ENCODE measurements around the gene PLCL1.

PLCL1 gene

DNA sequence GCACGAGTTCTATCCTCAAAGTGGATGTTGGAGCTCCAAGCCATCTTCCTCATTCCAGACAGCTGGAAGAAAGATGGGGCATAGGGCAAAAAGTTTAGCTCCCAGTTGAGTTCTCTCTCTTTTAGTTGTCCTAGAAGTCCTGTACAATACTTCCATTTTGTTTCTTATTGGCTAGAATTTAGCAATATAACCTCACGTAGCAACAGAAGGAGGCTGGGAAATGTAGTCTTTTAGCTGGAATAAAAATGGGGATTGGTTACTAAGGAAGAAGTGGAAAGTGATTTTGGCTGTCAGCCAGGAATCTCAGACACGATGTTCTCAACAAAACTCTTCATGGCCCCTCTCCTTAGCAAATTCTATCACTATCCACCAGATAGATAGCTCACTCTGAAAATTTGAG lies 79.9 kb downstream of the PLCL1 start:
- no peak for TF ChIP-seq ZNF8 (CRISPR knock-in tag; IDR thresholded peaks at IDR 0.05)
- TF ChIP-seq TCF4 (CRISPR knock-in tag; IDR thresholded peaks at IDR 0.05; ENCODE audit: borderline replicate concordance): no peak
- TF ChIP-seq GLIS3 (CRISPR knock-in tag; IDR thresholded peaks at IDR 0.05): no peak
- TF ChIP-seq, protein P1, sequence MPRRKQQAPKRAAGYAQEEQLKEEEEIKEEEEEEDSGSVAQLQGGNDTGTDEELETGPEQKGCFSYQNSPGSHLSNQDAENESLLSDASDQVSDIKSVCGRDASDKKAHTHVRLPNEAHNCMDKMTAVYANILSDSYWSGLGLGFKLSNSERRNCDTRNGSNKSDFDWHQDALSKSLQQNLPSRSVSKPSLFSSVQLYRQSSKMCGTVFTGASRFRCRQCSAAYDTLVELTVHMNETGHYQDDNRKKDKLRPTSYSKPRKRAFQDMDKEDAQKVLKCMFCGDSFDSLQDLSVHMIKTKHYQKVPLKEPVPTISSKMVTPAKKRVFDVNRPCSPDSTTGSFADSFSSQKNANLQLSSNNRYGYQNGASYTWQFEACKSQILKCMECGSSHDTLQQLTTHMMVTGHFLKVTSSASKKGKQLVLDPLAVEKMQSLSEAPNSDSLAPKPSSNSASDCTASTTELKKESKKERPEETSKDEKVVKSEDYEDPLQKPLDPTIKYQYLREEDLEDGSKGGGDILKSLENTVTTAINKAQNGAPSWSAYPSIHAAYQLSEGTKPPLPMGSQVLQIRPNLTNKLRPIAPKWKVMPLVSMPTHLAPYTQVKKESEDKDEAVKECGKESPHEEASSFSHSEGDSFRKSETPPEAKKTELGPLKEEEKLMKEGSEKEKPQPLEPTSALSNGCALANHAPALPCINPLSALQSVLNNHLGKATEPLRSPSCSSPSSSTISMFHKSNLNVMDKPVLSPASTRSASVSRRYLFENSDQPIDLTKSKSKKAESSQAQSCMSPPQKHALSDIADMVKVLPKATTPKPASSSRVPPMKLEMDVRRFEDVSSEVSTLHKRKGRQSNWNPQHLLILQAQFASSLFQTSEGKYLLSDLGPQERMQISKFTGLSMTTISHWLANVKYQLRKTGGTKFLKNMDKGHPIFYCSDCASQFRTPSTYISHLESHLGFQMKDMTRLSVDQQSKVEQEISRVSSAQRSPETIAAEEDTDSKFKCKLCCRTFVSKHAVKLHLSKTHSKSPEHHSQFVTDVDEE (CRISPR knock-in tag; IDR thresholded peaks at IDR 0.05): no peak
- no peak for TF ChIP-seq ZFP3 (CRISPR knock-in tag; IDR thresholded peaks at IDR 0.05)
- ATAC-seq: no peak

DNA sequence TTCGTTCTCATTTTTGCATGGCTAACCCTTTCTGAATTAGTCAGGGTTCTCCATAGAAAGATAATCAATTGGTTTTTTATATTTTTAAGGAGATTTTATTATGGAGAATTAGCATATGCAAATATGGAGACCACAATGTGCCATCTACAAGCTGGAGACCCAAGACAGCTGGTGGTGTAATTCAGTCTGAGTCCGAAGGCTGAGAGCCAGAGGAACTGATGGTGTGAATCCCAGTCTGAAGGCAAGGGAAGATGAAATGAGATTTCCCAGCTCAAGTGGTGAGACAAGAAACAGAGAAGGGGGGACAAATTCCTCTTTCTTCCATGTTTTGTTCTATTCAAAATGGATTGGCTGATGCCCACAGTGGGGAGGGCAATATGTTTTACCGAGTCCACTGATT lies 80.7 kb downstream of the PLCL1 start:
- no peak for TF ChIP-seq ZFP3 (CRISPR knock-in tag; IDR thresholded peaks at IDR 0.05)
- TF ChIP-seq, protein P2, sequence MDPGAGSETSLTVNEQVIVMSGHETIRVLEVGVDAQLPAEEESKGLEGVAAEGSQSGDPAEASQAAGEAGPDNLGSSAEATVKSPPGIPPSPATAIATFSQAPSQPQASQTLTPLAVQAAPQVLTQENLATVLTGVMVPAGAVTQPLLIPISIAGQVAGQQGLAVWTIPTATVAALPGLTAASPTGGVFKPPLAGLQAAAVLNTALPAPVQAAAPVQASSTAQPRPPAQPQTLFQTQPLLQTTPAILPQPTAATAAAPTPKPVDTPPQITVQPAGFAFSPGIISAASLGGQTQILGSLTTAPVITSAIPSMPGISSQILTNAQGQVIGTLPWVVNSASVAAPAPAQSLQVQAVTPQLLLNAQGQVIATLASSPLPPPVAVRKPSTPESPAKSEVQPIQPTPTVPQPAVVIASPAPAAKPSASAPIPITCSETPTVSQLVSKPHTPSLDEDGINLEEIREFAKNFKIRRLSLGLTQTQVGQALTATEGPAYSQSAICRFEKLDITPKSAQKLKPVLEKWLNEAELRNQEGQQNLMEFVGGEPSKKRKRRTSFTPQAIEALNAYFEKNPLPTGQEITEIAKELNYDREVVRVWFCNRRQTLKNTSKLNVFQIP (CRISPR knock-in tag; IDR thresholded peaks at IDR 0.05; ENCODE audit: borderline replicate concordance, low read depth): no peak
- TF ChIP-seq CSDC2 (CRISPR knock-in tag; IDR thresholded peaks at IDR 0.05): no peak
- no peak for TF ChIP-seq ARNTL (CRISPR knock-in tag; IDR thresholded peaks at IDR 0.05; ENCODE audit: borderline replicate concordance, low read depth)
- TF ChIP-seq, protein P3, sequence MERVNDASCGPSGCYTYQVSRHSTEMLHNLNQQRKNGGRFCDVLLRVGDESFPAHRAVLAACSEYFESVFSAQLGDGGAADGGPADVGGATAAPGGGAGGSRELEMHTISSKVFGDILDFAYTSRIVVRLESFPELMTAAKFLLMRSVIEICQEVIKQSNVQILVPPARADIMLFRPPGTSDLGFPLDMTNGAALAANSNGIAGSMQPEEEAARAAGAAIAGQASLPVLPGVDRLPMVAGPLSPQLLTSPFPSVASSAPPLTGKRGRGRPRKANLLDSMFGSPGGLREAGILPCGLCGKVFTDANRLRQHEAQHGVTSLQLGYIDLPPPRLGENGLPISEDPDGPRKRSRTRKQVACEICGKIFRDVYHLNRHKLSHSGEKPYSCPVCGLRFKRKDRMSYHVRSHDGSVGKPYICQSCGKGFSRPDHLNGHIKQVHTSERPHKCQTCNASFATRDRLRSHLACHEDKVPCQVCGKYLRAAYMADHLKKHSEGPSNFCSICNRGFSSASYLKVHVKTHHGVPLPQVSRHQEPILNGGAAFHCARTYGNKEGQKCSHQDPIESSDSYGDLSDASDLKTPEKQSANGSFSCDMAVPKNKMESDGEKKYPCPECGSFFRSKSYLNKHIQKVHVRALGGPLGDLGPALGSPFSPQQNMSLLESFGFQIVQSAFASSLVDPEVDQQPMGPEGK (CRISPR knock-in tag; IDR thresholded peaks at IDR 0.05; ENCODE audit: borderline replicate concordance): no peak
- TF ChIP-seq ZNF8 (CRISPR knock-in tag; IDR thresholded peaks at IDR 0.05): no peak
- no peak for TF ChIP-seq TCF4 (CRISPR knock-in tag; IDR thresholded peaks at IDR 0.05; ENCODE audit: borderline replicate concordance)
- TF ChIP-seq BACH2 (CRISPR knock-in tag; IDR thresholded peaks at IDR 0.05; ENCODE audit: borderline replicate concordance): no peak
- no peak for TF ChIP-seq OSR1 (CRISPR knock-in tag; IDR thresholded peaks at IDR 0.05)
- no peak for TF ChIP-seq ZFP30 (CRISPR knock-in tag; IDR thresholded peaks at IDR 0.05)
- TF ChIP-seq PPARA (CRISPR knock-in tag; IDR thresholded peaks at IDR 0.05; ENCODE audit: borderline replicate concordance): no peak
- TF ChIP-seq ZNF70 (CRISPR knock-in tag; IDR thresholded peaks at IDR 0.05): no peak
- no peak for TF ChIP-seq ESRRG (CRISPR knock-in tag; IDR thresholded peaks at IDR 0.05)
- no peak for ATAC-seq

DNA sequence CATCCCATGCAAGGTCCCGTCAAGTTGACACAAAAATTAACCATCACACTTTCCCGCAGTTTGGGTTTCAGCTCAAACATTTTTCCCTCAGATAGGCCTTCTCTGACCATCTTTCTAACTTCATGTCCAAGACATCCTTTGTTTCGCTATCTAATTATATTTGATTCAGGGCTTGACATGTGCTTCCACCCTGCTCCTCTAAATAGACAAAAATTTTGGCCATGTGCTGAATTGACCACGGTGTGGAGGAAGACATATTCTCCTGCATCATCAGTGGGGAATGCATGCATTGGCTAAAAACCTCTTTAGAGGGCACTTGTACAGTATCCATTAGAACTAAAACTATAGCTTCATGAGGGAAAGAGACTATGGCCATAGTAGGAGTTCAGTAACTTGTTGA lies 81.2 kb downstream of the PLCL1 start:
- TF ChIP-seq OSR1 (CRISPR knock-in tag; IDR thresholded peaks at IDR 0.05): no peak
- TF ChIP-seq, protein P1 (CRISPR knock-in tag; IDR thresholded peaks at IDR 0.05): no peak
- no peak for ATAC-seq

DNA sequence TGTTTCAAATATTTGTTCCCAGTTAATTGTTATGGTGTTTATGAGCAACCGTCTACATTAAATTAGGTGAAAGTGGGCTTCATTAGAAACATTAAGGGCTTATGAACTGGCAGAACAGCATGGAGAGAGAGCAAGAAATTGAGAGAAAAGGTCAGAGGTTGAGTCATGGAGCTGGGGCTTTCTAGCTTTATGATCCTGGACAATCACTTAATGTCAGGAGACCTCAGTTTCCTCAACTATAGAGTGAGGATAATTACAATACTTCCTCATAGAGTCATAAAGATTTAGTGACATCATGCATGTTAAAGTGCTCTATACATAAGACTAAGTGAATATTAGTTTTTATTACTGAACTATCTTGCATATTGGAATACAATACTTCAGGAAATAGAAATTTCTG lies 83.9 kb downstream of the PLCL1 start:
- ATAC-seq: no peak
- TF ChIP-seq ZC3H10 (CRISPR knock-in tag; IDR thresholded peaks at IDR 0.05) (no peak), ZNF70 (CRISPR knock-in tag; IDR thresholded peaks at IDR 0.05) (no peak), ARNTL (CRISPR knock-in tag; IDR thresholded peaks at IDR 0.05; ENCODE audit: borderline replicate concordance, low read depth) (no peak), CSDC2 (CRISPR knock-in tag; IDR thresholded peaks at IDR 0.05) (no peak), ISL1 (CRISPR knock-in tag; IDR thresholded peaks at IDR 0.05) (no peak), ZFP30 (CRISPR knock-in tag; IDR thresholded peaks at IDR 0.05) (no peak), GLIS3 (CRISPR knock-in tag; IDR thresholded peaks at IDR 0.05) (no peak), ESRRG (CRISPR knock-in tag; IDR thresholded peaks at IDR 0.05) (no peak), OSR1 (CRISPR knock-in tag; IDR thresholded peaks at IDR 0.05) (no peak)
- TF ChIP-seq, protein P4, sequence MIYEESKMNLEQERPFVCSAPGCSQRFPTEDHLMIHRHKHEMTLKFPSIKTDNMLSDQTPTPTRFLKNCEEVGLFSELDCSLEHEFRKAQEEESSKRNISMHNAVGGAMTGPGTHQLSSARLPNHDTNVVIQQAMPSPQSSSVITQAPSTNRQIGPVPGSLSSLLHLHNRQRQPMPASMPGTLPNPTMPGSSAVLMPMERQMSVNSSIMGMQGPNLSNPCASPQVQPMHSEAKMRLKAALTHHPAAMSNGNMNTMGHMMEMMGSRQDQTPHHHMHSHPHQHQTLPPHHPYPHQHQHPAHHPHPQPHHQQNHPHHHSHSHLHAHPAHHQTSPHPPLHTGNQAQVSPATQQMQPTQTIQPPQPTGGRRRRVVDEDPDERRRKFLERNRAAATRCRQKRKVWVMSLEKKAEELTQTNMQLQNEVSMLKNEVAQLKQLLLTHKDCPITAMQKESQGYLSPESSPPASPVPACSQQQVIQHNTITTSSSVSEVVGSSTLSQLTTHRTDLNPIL (CRISPR knock-in tag; IDR thresholded peaks at IDR 0.05; ENCODE audit: low read depth): no peak
- TF ChIP-seq, protein P3 (CRISPR knock-in tag; IDR thresholded peaks at IDR 0.05; ENCODE audit: borderline replicate concordance): no peak
- TF ChIP-seq, protein P2 (CRISPR knock-in tag; IDR thresholded peaks at IDR 0.05; ENCODE audit: borderline replicate concordance, low read depth): no peak
- TF ChIP-seq, protein P5, sequence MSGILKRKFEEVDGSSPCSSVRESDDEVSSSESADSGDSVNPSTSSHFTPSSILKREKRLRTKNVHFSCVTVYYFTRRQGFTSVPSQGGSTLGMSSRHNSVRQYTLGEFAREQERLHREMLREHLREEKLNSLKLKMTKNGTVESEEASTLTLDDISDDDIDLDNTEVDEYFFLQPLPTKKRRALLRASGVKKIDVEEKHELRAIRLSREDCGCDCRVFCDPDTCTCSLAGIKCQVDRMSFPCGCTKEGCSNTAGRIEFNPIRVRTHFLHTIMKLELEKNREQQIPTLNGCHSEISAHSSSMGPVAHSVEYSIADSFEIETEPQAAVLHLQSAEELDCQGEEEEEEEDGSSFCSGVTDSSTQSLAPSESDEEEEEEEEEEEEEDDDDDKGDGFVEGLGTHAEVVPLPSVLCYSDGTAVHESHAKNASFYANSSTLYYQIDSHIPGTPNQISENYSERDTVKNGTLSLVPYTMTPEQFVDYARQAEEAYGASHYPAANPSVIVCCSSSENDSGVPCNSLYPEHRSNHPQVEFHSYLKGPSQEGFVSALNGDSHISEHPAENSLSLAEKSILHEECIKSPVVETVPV (CRISPR knock-in tag; IDR thresholded peaks at IDR 0.05): no peak

Data from SK-N-SH treated with all-trans-retinoic acid at 6 μM for 48 hours (cell line).